A549 (cell line): ENCODE measurements around the gene GAK.

Source experiments
- EP300 ChIP-seq, 2 experiments: fragments of >200 bp; sonication (Bioruptor Twin); formaldehyde crosslinking; IDR thresholded peaks; 2 replicates in 1 of 2; 3 replicates in 1 of 2; pipeline ENCODE4 v1.6.1; 2016 to 2017
- ESRRA ChIP-seq: fragments of 150-350 bp; IDR thresholded peaks from 2 replicates; pipeline ENCODE4 v1.6.1; 2014; ENCODE audit warnings: mild to moderate bottlenecking, low read length, borderline replicate concordance
- POLR2A ChIP-seq: IDR thresholded peaks from 2 replicates; pipeline ENCODE4 v1.6.1; 2012; ENCODE audit warnings: mild to moderate bottlenecking, low read length
- REST ChIP-seq: fragments of 200-600 bp; sonication (generic); IDR thresholded peaks from 2 replicates; pipeline ENCODE4 v1.6.1; 2016; ENCODE audit warnings: antibody characterized with exemption, mild to moderate bottlenecking, moderate library complexity
- RFX5 ChIP-seq: fragments of 450-650 bp; IDR thresholded peaks from 2 replicates; pipeline ENCODE4 v1.7.1; 2014; ENCODE audit warnings: antibody characterized with exemption, mild to moderate bottlenecking, moderate library complexity
- TF ChIP-seq, protein P1 (sequence below): fragments of >200 bp; sonication (Bioruptor Twin); formaldehyde crosslinking; IDR thresholded peaks from 3 replicates; pipeline ENCODE4 v1.5.1; 2016
- TF ChIP-seq, protein P2 (sequence below): fragments of 150-350 bp; IDR thresholded peaks from 2 replicates; pipeline ENCODE4 v1.6.1; 2014; ENCODE audit warnings: low read depth, mild to moderate bottlenecking, low read length
- TF ChIP-seq, protein P3 (sequence below): IDR thresholded peaks from 2 replicates; pipeline ENCODE4 v1.6.1; 2012; ENCODE audit warnings: low read depth, borderline replicate concordance
- TF ChIP-seq, protein P4 (sequence below): fragments of 450-650 bp; IDR thresholded peaks from 2 replicates; pipeline ENCODE4 v1.6.1; 2014; ENCODE audit warnings: antibody characterized with exemption

DNA sequence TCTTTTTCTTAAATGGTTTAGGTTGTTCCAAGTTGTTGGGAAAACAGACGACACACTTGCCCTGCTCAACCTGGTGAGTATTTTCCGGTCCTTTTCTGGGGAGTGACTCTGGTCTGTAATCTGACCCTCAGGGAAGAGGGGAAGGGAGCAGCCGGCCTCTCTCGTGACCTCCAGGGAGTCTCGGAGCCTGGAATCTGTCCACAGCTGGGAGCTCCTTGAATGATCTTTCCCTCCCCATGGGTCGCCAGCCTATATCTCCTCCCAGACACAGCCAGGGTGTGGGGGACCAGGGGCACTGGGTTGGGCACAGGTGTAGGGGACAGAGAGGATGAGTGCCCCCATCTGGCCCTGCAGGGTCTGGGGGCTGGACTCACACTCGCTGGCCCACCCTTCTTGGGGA, 19.1 kb upstream of the GAK start:
- TF ChIP-seq ESRRA (no peak), REST (no peak), POLR2A (no peak), RFX5 (no peak), EP300 (IDR thresholded peaks at IDR 0.05) (no peak)
- TF ChIP-seq, protein P1, sequence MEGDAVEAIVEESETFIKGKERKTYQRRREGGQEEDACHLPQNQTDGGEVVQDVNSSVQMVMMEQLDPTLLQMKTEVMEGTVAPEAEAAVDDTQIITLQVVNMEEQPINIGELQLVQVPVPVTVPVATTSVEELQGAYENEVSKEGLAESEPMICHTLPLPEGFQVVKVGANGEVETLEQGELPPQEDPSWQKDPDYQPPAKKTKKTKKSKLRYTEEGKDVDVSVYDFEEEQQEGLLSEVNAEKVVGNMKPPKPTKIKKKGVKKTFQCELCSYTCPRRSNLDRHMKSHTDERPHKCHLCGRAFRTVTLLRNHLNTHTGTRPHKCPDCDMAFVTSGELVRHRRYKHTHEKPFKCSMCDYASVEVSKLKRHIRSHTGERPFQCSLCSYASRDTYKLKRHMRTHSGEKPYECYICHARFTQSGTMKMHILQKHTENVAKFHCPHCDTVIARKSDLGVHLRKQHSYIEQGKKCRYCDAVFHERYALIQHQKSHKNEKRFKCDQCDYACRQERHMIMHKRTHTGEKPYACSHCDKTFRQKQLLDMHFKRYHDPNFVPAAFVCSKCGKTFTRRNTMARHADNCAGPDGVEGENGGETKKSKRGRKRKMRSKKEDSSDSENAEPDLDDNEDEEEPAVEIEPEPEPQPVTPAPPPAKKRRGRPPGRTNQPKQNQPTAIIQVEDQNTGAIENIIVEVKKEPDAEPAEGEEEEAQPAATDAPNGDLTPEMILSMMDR: no peak
- TF ChIP-seq, protein P2, sequence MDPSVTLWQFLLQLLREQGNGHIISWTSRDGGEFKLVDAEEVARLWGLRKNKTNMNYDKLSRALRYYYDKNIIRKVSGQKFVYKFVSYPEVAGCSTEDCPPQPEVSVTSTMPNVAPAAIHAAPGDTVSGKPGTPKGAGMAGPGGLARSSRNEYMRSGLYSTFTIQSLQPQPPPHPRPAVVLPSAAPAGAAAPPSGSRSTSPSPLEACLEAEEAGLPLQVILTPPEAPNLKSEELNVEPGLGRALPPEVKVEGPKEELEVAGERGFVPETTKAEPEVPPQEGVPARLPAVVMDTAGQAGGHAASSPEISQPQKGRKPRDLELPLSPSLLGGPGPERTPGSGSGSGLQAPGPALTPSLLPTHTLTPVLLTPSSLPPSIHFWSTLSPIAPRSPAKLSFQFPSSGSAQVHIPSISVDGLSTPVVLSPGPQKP: no peak
- TF ChIP-seq, protein P3, sequence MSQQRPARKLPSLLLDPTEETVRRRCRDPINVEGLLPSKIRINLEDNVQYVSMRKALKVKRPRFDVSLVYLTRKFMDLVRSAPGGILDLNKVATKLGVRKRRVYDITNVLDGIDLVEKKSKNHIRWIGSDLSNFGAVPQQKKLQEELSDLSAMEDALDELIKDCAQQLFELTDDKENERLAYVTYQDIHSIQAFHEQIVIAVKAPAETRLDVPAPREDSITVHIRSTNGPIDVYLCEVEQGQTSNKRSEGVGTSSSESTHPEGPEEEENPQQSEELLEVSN: no peak
- TF ChIP-seq, protein P4, sequence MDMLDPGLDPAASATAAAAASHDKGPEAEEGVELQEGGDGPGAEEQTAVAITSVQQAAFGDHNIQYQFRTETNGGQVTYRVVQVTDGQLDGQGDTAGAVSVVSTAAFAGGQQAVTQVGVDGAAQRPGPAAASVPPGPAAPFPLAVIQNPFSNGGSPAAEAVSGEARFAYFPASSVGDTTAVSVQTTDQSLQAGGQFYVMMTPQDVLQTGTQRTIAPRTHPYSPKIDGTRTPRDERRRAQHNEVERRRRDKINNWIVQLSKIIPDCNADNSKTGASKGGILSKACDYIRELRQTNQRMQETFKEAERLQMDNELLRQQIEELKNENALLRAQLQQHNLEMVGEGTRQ: no peak
